Hepatocyte (in vitro differentiated cells): ENCODE data around the gene SHISAL2A. TPM values are rescaled to one million over a fixed set of nuclear protein-coding genes. Genes with fewer than 3 reads are reported as not detected.
"Not testable (repeated sequence)": the region's sequence is repeated elsewhere in the genome, so short reads cannot be mapped to it uniquely, and the experiment has no call there.

Source experiments
- DNase-seq: peaks from one replicate; pipeline ENCODE4 v3.0.0-alpha.2; 2016; ENCODE audit warnings: low spot score
- H2AFZ ChIP-seq: fragments of 200-600 bp; sonication (generic); 2 replicates; pipeline ENCODE4 v1.6.0; 2016; ENCODE audit warnings: antibody characterized with exemption, mild to moderate bottlenecking
- H3K27ac ChIP-seq: fragments of 200-600 bp; sonication (generic); 2 replicates; pipeline ENCODE4 v1.5.1; 2016; ENCODE audit warnings: mild to moderate bottlenecking
- H3K27me3 ChIP-seq: fragments of 200-600 bp; sonication (generic); 2 replicates; pipeline ENCODE4 v1.6.1; 2016
- H3K36me3 ChIP-seq: fragments of 200-600 bp; sonication (generic); replicated peaks from 2 replicates; pipeline ENCODE4 v1.5.1; 2016; ENCODE audit warnings: low read depth; ENCODE audit not compliant: insufficient read depth
- H3K4me1 ChIP-seq: fragments of 200-600 bp; sonication (generic); 2 replicates; pipeline ENCODE4 v1.5.1; 2016; ENCODE audit warnings: mild to moderate bottlenecking, moderate library complexity; ENCODE audit not compliant: insufficient read depth
- H3K4me2 ChIP-seq: fragments of 200-600 bp; sonication (generic); 2 replicates; pipeline ENCODE4 v1.6.0; 2016
- H3K4me3 ChIP-seq: fragments of 200-600 bp; sonication (generic); 2 replicates; pipeline ENCODE4 v1.5.1; 2016; ENCODE audit warnings: mild to moderate bottlenecking
- H3K79me2 ChIP-seq: fragments of 200-600 bp; sonication (generic); 2 replicates; pipeline ENCODE4 v1.6.0; 2017; ENCODE audit warnings: mild to moderate bottlenecking
- H3K9me2 ChIP-seq: fragments of 200-600 bp; sonication (generic); replicated peaks from 2 replicates; pipeline ENCODE4 v1.6.0; 2017; ENCODE audit warnings: mild to moderate bottlenecking; ENCODE audit not compliant: insufficient read depth
- H3K9me3 ChIP-seq: fragments of 200-600 bp; sonication (generic); 2 replicates; pipeline ENCODE4 v1.5.1; 2016; ENCODE audit warnings: low read depth, mild to moderate bottlenecking
- H4K20me1 ChIP-seq: fragments of 200-600 bp; sonication (generic); 2 replicates; pipeline ENCODE4 v1.6.0; 2016; ENCODE audit warnings: mild to moderate bottlenecking; ENCODE audit not compliant: insufficient read depth, poor library complexity, severe bottlenecking
- CTCF ChIP-seq: fragments of 200-600 bp; sonication (generic); IDR thresholded peaks from 2 replicates; pipeline ENCODE4 v1.5.1; 2016; ENCODE audit warnings: antibody characterized with exemption, mild to moderate bottlenecking; ENCODE audit not compliant: poor library complexity
- EZH2 ChIP-seq: fragments of 200-600 bp; sonication (generic); IDR thresholded peaks from 2 replicates; pipeline ENCODE4 v1.6.1; 2016; ENCODE audit warnings: antibody characterized with exemption, mild to moderate bottlenecking, borderline replicate concordance
- EZH2phosphoT487 ChIP-seq: fragments of 200-600 bp; sonication (generic); IDR thresholded peaks from one replicate; pipeline ENCODE4 v1.6.1; 2018; ENCODE audit warnings: antibody characterized with exemption, mild to moderate bottlenecking, low read depth, moderate library complexity; ENCODE audit not compliant: unreplicated experiment, severe bottlenecking
- WGBS: methylation state at CpG from one replicate; pipeline ENCODE4 v1.1.6; 2016; ENCODE audit warnings: low lambda C conversion rate; ENCODE audit errors: missing lambda C conversion rate; 5-methylcytosine and 5-hydroxymethylcytosine counted together
- polyA plus RNA-seq: library from polyadenylated mRNA; unstranded; fragments of >200 nt; fragmentation: Nextera tagmentation; extraction: Ambion mirVana; gene quantifications from 2 replicates; pipeline ENCODE4 v1.2.1, GENCODE V29; 2016
- total RNA-seq: library from RNA; depleted of rRNA; stranded (reverse); fragments of >200 nt; gene quantifications from 2 replicates; pipeline ENCODE4 v1.2.3, GENCODE V29; 2014

SHISAL2A gene
- total and polyA plus RNA-seq, 2 experiments from 2014 or later: 0.47 to 0.89 TPM

DNA sequence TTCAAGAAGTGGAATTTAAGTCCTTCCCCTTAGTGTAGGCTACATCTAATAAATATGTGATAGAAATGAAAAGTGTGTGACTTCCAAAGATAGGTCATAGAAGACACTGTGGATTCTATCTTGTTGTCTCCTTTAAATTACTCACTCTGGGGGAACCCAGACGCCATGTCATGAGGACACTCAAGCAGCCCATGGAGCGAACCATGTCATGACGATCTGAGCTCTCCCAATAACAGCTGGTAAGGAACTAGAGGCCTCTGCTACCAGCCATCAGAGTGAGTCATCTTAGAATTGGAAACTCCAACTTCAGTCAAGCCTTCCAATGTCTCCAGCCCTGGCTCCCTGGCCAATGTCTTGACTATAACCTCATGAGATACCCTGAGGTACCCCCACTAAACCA, 58.9 kb downstream of the SHISAL2A start:
- H3K27ac ChIP-seq: no peak overlapping the region
- H3K36me3 ChIP-seq: no peaks in the 10 kb centered on the region
- no peak overlapping the region for H3K4me3 ChIP-seq
- H3K9me3 ChIP-seq: no peaks in the 10 kb centered on the region
- peaks cover 2% of the 10 kb centered on the region for H3K4me1 ChIP-seq
- no peaks in the 10 kb centered on the region for H3K9me2 ChIP-seq
- no peak overlapping the region for H3K4me2 ChIP-seq
- peaks cover 41% of the 10 kb centered on the region for H3K79me2 ChIP-seq
- no peak for DNase-seq
- H4K20me1 ChIP-seq: no peaks in the 10 kb centered on the region
- TF ChIP-seq EZH2 (no peak), EZH2phosphoT487 (no peak), CTCF (no peak)
- no peaks in the 10 kb centered on the region for H3K27me3 ChIP-seq
- no peak overlapping the region for H2AFZ ChIP-seq
- WGBS: 93% methylated on average over 3 of the region's 3 CpGs

GRCh38 chr1:52692697-52693096, 59.7 kb downstream of the SHISAL2A start:
- Histone ChIP-seq H3K27ac (no peak overlapping the region), H3K4me2 (no peak overlapping the region), H2AFZ (no peak overlapping the region), H3K79me2 (peaks cover 50% of the 10 kb centered on the region), H3K27me3 (no peaks in the 10 kb centered on the region), H4K20me1 (no peaks in the 10 kb centered on the region), H3K9me3 (no peaks in the 10 kb centered on the region), H3K4me3 (no peak overlapping the region), H3K4me1 (peaks cover 9% of the 10 kb centered on the region), H3K9me2 (no peaks in the 10 kb centered on the region), H3K36me3 (no peaks in the 10 kb centered on the region)
- 95% methylated on average over 4 of the region's 4 CpGs for WGBS
- no peak for DNase-seq
- TF ChIP-seq EZH2phosphoT487 (no peak), EZH2 (no peak), CTCF (no peak)

- not testable (repeated sequence) for H3K4me1 ChIP-seq, H4K20me1 ChIP-seq, H3K27ac ChIP-seq, H3K4me2 ChIP-seq, H2AFZ ChIP-seq, H3K27me3 ChIP-seq, H3K4me3 ChIP-seq, H3K36me3 ChIP-seq, H3K9me3 ChIP-seq, H3K9me2 ChIP-seq, DNase-seq
- 98% methylated on average over 6 of the region's 10 CpGs for WGBS
- H3K79me2 ChIP-seq: peaks cover 50% of the 10 kb centered on the region
Observed at GRCh38 chr1:52693351-52693750, 60.4 kb downstream of the SHISAL2A start.

GRCh38 chr1:52693843-52694242, 60.9 kb downstream of the SHISAL2A start:
- Histone ChIP-seq H2AFZ (no peak overlapping the region), H3K4me2 (no peak overlapping the region), H3K4me1 (peaks cover 9% of the 10 kb centered on the region), H3K36me3 (no peaks in the 10 kb centered on the region), H4K20me1 (no peaks in the 10 kb centered on the region), H3K9me3 (no peaks in the 10 kb centered on the region), H3K4me3 (no peak overlapping the region), H3K79me2 (peaks cover 50% of the 10 kb centered on the region), H3K27me3 (no peaks in the 10 kb centered on the region), H3K27ac (no peak overlapping the region), H3K9me2 (no peaks in the 10 kb centered on the region)
- TF ChIP-seq EZH2phosphoT487: no peak
- TF ChIP-seq CTCF: no peak
- no peak for TF ChIP-seq EZH2
- DNase-seq: no peak
- 71% methylated on average over 1 of the region's 1 CpG for WGBS
